Activated CD4-positive, alpha-beta memory T cell treated with anti-CD3 and anti-CD28 coated beads for 36 hours (primary cell): Measurements from ENCODE around the gene SP7. TPM values are rescaled to one million over a fixed set of nuclear protein-coding genes. Genes with fewer than 3 reads are reported as not detected.

Source experiments
- CTCF ChIA-PET: fragments of 350-600 bp; sonication (Branson Sonifier 250); formaldehyde crosslinking; loops from one replicate; lab custom pipeline; 2021; ENCODE audit warnings: antibody characterized with exemption, inconsistent platforms; lab: Charles Lee
- POLR2A ChIA-PET: fragments of 350-600 bp; sonication (Branson Sonifier 250); formaldehyde crosslinking; loops from one replicate; lab custom pipeline; 2021; ENCODE audit warnings: antibody characterized with exemption; lab: Charles Lee
- DNase-seq: peaks from one replicate; pipeline ENCODE4 v3.0.0-alpha.2; 2020
- H3K27ac Mint-ChIP-seq: one replicate; pipeline ENCODE4 v1.8.0; 2021; ENCODE audit warnings: mixed read lengths
- H3K27me3 Mint-ChIP-seq: one replicate; pipeline ENCODE4 v1.8.0; 2021; ENCODE audit warnings: mixed read lengths
- H3K36me3 Mint-ChIP-seq: one replicate; pipeline ENCODE4 v1.8.0; 2021; ENCODE audit warnings: mixed read lengths
- H3K4me1 Mint-ChIP-seq: one replicate; pipeline ENCODE4 v1.8.0; 2021; ENCODE audit warnings: low read depth, mixed read lengths
- H3K4me3 Mint-ChIP-seq: one replicate; pipeline ENCODE4 v1.8.0; 2021; ENCODE audit warnings: mild to moderate bottlenecking, mixed read lengths
- H3K9me3 Mint-ChIP-seq: one replicate; pipeline ENCODE4 v1.8.0; 2021; ENCODE audit warnings: mixed read lengths
- intact Hi-C: fragments of 100-400 bp; cut with micrococcal nuclease; formaldehyde crosslinking; loops from one replicate; pipeline ENCODE4 v1.15.1; 2023
- total RNA-seq, 2 experiments: library from RNA; stranded (reverse); gene quantifications; one replicate each; pipeline ENCODE4 v1.2.3, GENCODE V29; 2021

The SP7 gene
- not detected for total RNA-seq

DNA sequence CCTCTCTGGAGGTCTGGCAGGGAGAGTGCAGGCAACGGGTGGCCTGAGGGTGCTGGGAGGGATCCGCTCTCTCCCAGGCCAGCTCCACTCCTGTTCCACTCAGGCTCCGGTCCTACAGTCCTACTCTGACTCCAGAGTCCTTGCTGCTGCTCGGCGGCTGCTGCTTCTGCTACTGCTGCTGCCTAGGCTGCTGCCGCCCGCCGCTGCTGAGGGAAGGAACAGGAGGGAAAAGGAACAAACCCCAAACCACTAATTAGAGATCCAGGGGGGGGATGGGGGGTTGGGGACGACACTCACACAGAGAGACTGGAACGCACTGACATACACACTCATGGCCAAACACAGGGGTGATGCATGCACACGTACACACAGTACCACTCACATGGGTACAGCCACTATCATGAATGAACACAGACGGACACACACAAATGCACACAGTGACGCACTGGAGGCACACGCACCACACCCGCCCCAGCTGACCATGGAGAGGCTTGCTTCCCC lies at the start of gene SP7:
TSS of gene SP7 (minus strand) at position 174 of the 501 bp plus-strand sequence. CDS start 708 bp downstream, outside the sequence.
- ChIA-PET POLR2A (interaction anchor here (0.7 to 1.3 kb wide), 2 partner anchors 9 to 11 kb away, joined by 3 to 4 read pairs; no protein-coding TSS in a partner anchor), CTCF (interaction anchor here (1.2 to 3.8 kb wide), 3 partner anchors 8 to 85 kb away, joined by 3 to 21 read pairs (median 5); no protein-coding TSS in a partner anchor)
- Mint-ChIP-seq H3K4me3 (no peak within 1 kb of the TSS), H3K9me3 (no peaks in the 10 kb centered on the region), H3K27me3 (peaks cover 32% of the 10 kb centered on the region), H3K4me1 (peaks cover 5% of the 10 kb centered on the region), H3K36me3 (no peaks in the 10 kb centered on the region), H3K27ac (no peak within 1 kb of the TSS)
- intact Hi-C loops: no loop called here
- no peak for DNase-seq

DNA sequence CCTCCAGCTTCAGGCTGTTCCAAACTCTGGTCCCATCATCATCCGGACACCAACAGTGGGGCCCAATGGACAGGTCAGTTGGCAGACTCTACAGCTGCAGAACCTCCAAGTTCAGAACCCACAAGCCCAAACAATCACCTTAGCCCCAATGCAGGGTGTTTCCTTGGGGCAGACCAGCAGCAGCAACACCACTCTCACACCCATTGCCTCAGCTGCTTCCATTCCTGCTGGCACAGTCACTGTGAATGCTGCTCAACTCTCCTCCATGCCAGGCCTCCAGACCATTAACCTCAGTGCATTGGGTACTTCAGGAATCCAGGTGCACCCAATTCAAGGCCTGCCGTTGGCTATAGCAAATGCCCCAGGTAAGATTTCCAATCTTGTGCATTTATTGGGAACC lies 47.1 kb upstream of the SP7 start:
- H3K36me3 Mint-ChIP-seq: peaks cover 52% of the 10 kb centered on the region
- DNase-seq: no peak
- H3K27ac Mint-ChIP-seq: peak overlapping the region; percentile 97
- intact Hi-C loops: no loop called here
- ChIA-PET CTCF (interaction anchor here (0.6 to 7.3 kb wide), 6 partner anchors 29 to 94 kb away, joined by 3 to 82 read pairs (median 8); partner anchors contain the start of gene AAAS), POLR2A (no interaction called here)
- no peaks in the 10 kb centered on the region for H3K27me3 Mint-ChIP-seq
- no peaks in the 10 kb centered on the region for H3K9me3 Mint-ChIP-seq
- H3K4me1 Mint-ChIP-seq: peaks cover 61% of the 10 kb centered on the region
- peak overlapping the region; percentile 94 for H3K4me3 Mint-ChIP-seq

DNA sequence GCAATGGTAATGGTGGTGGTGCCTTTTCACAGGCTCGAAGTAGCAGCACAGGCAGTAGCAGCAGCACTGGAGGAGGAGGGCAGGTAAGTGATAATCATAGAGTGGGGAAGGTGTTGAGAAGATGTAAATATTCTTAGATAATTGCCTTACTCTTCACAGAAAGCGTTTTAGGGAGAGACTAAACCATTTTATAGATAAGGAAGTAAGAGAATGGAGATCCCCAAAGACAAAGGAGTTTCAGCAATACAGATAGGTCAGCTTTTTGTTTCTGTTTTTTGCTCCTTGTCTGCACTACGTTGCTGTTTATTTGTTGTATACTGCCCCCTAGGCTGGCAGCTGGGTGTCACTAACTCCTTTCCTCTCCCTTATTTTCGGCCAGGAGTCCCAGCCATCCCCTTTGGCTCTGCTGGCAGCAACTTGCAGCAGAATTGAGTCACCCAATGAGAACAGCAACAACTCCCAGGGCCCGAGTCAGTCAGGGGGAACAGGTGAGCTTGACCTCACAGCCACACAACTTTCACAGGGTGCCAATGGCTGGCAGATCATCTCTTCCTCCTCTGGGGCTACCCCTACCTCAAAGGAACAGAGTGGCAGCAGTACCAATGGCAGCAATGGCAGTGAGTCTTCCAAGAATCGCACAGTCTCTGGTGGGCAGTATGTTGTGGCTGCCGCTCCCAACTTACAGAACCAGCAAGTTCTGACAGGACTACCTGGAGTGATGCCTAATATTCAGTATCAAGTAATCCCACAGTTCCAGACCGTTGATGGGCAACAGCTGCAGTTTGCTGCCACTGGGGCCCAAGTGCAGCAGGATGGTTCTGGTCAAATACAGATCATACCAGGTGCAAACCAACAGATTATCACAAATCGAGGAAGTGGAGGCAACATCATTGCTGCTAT lies 45.8 kb upstream of the SP7 start:
- intact Hi-C loops: loop anchor here (1.0 kb wide), 1 partner anchor 30 kb away; no protein-coding TSS in a partner anchor
- ChIA-PET CTCF (interaction anchor here (0.8 to 7.3 kb wide), 12 partner anchors 13 to 61 kb away, joined by 3 to 82 read pairs (median 4); partner anchors contain the start of genes AAAS and PRR13), POLR2A (interaction anchor here (1.0 to 1.1 kb wide), 3 partner anchors 13 to 37 kb away, joined by 3 read pairs; no protein-coding TSS in a partner anchor)
- Mint-ChIP-seq H3K27me3 (no peaks in the 10 kb centered on the region), H3K4me1 (peaks cover 50% of the 10 kb centered on the region), H3K9me3 (no peaks in the 10 kb centered on the region), H3K36me3 (peaks cover 46% of the 10 kb centered on the region), H3K27ac (peak overlapping the region; percentile 97), H3K4me3 (peak overlapping the region; percentile 94)
- peak; percentile 68 for DNase-seq

DNA sequence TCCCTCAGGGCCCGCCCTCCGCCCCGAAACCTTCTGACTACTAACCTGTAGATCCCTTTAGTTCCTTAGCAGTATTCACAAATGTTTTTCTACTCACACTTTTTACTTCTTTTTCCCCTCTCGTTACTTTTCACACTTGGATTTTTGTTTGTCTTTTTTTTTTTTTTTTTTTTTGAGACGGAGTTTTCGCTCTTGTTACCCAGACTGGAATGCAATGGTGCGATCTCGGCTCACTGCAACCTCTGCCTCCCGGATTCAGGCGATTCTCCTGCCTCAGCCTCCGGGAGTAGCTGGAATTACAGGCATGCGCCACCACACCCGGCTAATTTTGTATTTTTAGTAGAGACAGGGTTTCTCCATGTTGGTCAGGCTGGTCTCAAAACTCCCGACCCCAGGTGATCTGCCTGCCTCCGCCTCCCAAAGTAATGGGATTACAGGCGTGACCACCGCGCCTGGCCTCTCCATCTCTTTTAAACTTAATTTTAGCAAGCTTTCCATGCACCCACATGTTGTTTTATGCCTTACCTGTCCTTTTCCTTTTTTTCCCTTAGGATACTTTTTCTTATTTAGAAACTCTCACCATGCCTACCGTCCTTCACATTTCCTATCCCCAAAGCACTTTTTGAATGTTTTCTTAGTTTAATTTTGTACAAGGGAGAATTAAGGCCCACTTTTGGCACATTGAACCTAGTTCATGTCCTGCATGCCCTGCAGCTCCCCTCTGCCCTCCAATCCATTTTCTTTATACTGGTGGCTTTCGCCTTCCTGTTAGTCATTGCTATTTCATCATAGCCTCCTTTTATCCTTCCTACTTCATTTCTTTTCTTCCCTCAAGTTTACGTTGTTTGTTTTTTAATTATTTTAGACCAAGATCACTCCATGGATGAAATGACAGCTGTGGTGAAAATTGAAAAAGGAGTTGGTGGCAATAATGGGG lies 44.9 kb upstream of the SP7 start:
- CTCF ChIA-PET: interaction anchor here (0.8 to 7.3 kb wide), 12 partner anchors 14 to 61 kb away, joined by 3 to 82 read pairs (median 4); partner anchors contain the start of genes AAAS and PRR13
- no peaks in the 10 kb centered on the region for H3K9me3 Mint-ChIP-seq
- peak overlapping the region; percentile 94 for H3K4me3 Mint-ChIP-seq
- H3K36me3 Mint-ChIP-seq: peaks cover 38% of the 10 kb centered on the region
- H3K4me1 Mint-ChIP-seq: peaks cover 42% of the 10 kb centered on the region
- H3K27me3 Mint-ChIP-seq: no peaks in the 10 kb centered on the region
- intact Hi-C loops: no loop called here
- POLR2A ChIA-PET: interaction anchor here (0.6 to 1.1 kb wide), 4 partner anchors 12 to 36 kb away, joined by 3 read pairs; no protein-coding TSS in a partner anchor
- H3K27ac Mint-ChIP-seq: peak overlapping the region; percentile 97
- peak; percentile 18 for DNase-seq

DNA sequence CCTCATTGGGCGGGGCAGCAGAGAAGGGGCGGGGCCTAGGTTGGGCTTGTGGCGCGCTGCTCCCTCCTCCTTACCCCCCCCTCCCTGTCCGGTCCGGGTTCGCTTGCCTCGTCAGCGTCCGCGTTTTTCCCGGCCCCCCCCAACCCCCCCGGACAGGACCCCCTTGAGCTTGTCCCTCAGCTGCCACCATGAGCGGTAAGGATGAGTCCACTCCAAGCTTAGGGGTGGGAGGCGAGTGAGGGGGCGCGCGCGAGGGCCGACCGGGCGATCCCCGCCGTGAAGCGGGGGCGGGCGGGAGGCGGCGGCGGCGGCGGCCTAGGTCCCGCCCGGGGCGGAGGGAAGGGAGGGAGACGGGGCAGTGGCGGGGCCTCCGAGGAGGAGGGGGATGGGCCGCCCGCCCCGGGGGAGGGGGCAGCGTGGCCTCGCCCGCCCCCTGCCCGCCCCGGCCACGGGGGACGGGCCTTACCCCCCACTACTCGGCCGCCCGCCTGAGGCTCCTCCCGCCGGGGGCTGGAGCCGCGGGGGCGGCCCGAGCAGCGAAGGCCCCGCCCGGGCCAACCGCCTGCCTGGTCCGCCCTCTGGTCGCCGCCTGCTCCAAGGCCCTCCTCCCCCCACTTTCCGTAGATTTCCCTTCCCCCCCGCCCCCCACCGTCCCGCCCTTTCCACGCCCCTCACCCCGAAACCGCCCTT lies 44.1 kb upstream of the SP7 start, which contains the start of gene SP1:
TSS of gene SP1 (plus strand) at position 73 of the 690 bp plus-strand sequence. CDS start at position 189, 116 bp downstream.
- Mint-ChIP-seq H3K4me1 (peaks cover 38% of the 10 kb centered on the region), H3K27me3 (no peaks in the 10 kb centered on the region), H3K36me3 (peaks cover 35% of the 10 kb centered on the region), H3K27ac (peak within 1 kb of the TSS; percentile 97), H3K9me3 (no peaks in the 10 kb centered on the region), H3K4me3 (peak within 1 kb of the TSS; percentile 94)
- ChIA-PET POLR2A (interaction anchor here (1.0 to 1.6 kb wide), 6 partner anchors 35 to 120 kb away, joined by 4 to 7 read pairs (median 6); partner anchors contain the start of genes AAAS, MAP3K12 and MYG1), CTCF (interaction anchor here (0.6 to 7.3 kb wide), 11 partner anchors 26 to 121 kb away, joined by 3 to 82 read pairs (median 5); partner anchors contain the start of genes AAAS and TARBP2)
- DNase-seq: peak; percentile 93
- intact Hi-C loops: no loop called here

DNA sequence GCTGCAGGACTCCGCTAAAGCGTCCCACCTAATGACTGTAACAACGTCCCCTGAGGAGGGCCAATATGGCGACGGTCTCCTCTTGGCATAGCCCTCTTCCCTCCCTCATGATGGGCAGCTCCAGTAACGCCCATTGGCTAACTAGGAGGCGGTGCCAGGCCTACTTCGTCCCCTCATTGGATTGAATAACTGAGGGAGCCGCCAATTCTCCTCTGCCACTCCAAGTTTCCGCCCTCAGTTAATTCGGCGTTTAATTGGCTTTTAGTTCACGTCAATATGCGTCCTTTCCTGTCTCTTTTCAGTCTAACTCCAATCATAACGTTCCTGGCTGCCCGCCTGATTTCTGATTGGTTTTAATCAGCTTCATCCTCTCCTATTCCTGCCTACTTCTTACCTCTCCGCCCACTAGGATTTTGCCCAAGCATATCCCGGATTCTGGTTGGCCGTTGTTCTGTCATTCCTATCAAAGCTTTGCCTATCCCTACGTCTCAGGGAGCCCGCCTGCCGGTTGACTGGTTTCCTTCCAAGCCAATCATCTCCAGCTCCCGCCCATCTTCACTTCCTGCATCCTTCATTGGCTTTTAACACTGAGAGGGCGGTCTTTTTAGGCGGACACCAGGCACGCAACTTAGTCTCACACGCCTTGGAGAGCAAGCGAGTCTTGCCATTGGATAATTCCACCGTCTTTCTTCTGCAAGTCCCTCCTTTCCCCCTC lies 43.4 kb upstream of the SP7 start:
- Mint-ChIP-seq H3K4me3 (no peak overlapping the region), H3K27ac (no peak overlapping the region), H3K4me1 (peaks cover 36% of the 10 kb centered on the region), H3K9me3 (no peaks in the 10 kb centered on the region), H3K27me3 (no peaks in the 10 kb centered on the region), H3K36me3 (peaks cover 33% of the 10 kb centered on the region)
- DNase-seq: peak; percentile 99
- ChIA-PET CTCF (interaction anchor here (0.6 to 7.3 kb wide), 10 partner anchors 25 to 122 kb away, joined by 3 to 82 read pairs (median 4); partner anchors contain the start of genes AAAS and TARBP2), POLR2A (interaction anchor here (0.9 to 1.6 kb wide), 8 partner anchors 13 to 121 kb away, joined by 3 to 7 read pairs (median 6); partner anchors contain the start of genes AAAS, MAP3K12 and MYG1)
- intact Hi-C loops: loop anchor here (1.0 to 5.0 kb wide), 6 partner anchors 42 to 372 kb away; partner anchors contain the start of genes EIF4B and PRR13

DNA sequence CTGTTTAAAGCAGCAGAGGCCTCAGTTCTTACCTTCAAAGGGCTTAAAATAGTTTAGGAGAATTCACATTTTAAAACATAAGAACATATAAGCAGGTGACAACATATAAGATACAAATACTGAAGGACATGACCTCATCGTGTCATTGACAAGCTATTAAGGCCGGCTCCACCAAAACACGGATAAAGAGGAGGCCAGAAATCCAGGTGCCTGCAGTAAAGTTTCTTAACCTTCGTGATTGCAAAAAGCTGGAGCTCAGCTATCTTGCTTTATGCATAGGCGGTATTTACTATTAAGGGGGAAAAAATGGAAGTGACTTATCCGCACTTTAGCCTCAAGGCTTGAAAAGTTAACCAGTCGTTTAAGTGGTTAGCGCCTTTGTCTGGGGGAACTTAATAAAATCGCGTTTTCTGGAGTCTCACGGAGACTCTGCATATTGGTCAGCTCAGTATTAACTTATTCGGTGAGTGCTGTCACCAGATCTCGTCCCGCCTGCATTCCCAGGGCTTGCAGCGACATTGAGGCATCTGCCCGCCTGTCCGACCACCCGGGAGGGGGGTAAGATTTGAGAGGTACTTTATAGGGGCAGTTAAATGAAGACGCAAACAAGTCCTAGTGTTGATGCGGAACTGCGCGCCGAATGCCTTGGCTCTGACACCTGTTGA lies 42.7 kb upstream of the SP7 start:
- DNase-seq: no peak
- CTCF ChIA-PET: interaction anchor here (0.9 to 7.3 kb wide), 9 partner anchors 25 to 94 kb away, joined by 3 to 82 read pairs (median 5); partner anchors contain the start of gene AAAS
- POLR2A ChIA-PET: interaction anchor here (0.9 to 1.6 kb wide), 7 partner anchors 12 to 121 kb away, joined by 3 to 7 read pairs (median 6); partner anchors contain the start of genes AAAS, MAP3K12 and MYG1
- H3K27me3 Mint-ChIP-seq: no peaks in the 10 kb centered on the region
- H3K4me1 Mint-ChIP-seq: peaks cover 33% of the 10 kb centered on the region
- no peak overlapping the region for H3K27ac Mint-ChIP-seq
- H3K4me3 Mint-ChIP-seq: no peak overlapping the region
- peaks cover 28% of the 10 kb centered on the region for H3K36me3 Mint-ChIP-seq
- intact Hi-C loops: loop anchor here (1.0 to 5.0 kb wide), 6 partner anchors 42 to 372 kb away; partner anchors contain the start of genes EIF4B and PRR13
- H3K9me3 Mint-ChIP-seq: no peaks in the 10 kb centered on the region

DNA sequence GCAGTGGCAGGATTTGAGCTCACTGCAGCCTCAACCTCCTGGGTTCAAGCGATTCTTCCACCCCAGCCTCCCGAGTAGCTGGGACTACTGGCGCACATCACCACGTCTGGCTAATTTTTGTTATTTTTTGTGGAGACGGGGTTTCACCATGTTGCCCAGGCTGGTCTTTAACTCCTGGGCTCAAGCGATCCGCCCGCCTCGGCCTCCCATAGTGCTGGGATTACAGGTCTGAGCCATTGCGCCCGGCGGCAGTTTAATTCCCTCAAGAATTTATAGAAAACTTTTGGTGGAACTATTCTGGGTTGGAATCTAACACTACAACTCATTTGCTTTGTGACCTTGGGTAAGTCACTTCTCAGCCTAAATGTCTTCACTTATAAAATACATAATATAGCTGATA lies 42.1 kb upstream of the SP7 start:
- H3K9me3 Mint-ChIP-seq: no peaks in the 10 kb centered on the region
- H3K27ac Mint-ChIP-seq: no peak overlapping the region

DNA sequence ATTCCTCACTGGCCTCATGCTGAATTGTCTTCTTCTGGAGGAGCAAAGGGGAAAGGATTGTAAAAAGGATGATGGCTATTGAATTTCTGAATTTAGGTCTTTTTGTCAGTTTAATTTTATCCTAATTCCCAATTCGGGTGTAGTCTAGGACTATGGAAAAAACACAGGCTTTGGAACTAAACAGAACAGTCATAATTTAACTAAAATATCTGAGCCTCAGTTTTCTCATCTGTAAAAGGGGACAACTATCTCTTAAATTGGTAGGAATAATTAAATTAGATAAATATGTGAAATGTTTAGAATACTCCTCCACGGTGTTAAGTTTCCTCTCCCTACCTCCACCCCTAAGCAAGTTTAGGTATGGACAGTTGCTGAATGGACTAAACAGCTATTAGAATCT lies 40.6 kb upstream of the SP7 start:
- Mint-ChIP-seq H3K4me1 (peaks cover 29% of the 10 kb centered on the region), H3K4me3 (no peak overlapping the region), H3K9me3 (no peaks in the 10 kb centered on the region), H3K36me3 (peaks cover 7% of the 10 kb centered on the region), H3K27me3 (no peaks in the 10 kb centered on the region), H3K27ac (no peak overlapping the region)
- ChIA-PET POLR2A (interaction anchor here (0.6 kb wide), 1 partner anchor 99 kb away, joined by 5 read pairs; no protein-coding TSS in a partner anchor), CTCF (no interaction called here)
- DNase-seq: no peak
- intact Hi-C loops: loop anchor here (5.0 kb wide), 1 partner anchor 369 kb away; the partner anchor contains the start of gene EIF4B

More for the DNA sequence above, 42.1 kb upstream of the SP7 start:
- Mint-ChIP-seq H3K4me3 (no peak overlapping the region), H3K4me1 (peaks cover 33% of the 10 kb centered on the region), H3K36me3 (peaks cover 22% of the 10 kb centered on the region), H3K27me3 (no peaks in the 10 kb centered on the region)
- DNase-seq: no peak
- ChIA-PET POLR2A (interaction anchor here (0.6 kb wide), 1 partner anchor 57 kb away, joined by 3 read pairs; the partner anchor contains the start of gene AAAS), CTCF (interaction anchor here (0.9 to 7.3 kb wide), 5 partner anchors 24 to 56 kb away, joined by 4 to 82 read pairs (median 13); partner anchors contain the start of gene AAAS)
- intact Hi-C loops: loop anchor here (2.0 to 5.0 kb wide), 2 partner anchors 73 to 371 kb away; partner anchors contain the start of gene EIF4B
